CD4-positive, alpha-beta T cell treated with Interleukin-17A for 4 hours (primary cell): Measurements from ENCODE around the gene OR6K2.
"Not testable (repeated sequence)": the region's sequence is repeated elsewhere in the genome, so short reads cannot be mapped to it uniquely, and the experiment has no call there.

Experiments used
- DNase-seq: peaks from one replicate; pipeline ENCODE4 v3.0.0-alpha.2; 2020; ENCODE audit warnings: mixed read lengths

Gene OR6K2, protein sequence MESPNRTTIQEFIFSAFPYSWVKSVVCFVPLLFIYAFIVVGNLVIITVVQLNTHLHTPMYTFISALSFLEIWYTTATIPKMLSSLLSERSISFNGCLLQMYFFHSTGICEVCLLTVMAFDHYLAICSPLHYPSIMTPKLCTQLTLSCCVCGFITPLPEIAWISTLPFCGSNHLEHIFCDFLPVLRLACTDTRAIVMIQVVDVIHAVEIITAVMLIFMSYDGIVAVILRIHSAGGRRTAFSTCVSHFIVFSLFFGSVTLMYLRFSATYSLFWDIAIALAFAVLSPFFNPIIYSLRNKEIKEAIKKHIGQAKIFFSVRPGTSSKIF

DNA sequence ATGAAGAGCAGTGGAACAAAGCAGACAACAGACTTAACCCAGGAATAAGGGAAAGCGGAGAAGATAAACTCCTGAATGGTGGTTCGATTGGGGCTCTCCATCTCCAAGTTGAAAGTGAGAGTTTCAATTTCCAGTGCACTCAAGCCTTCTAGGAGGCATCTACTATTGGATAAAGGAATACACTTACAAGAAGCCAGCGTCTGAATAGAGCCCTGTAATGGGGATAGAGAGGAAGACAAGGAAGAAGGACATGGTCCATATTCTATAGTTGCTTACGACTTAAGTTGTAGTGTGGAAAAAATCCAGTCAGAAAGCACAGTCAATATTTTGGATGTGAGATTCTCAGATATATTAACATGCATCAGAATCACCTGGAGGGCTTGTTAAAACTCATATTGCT is at the start of gene OR6K2:
TSS of gene OR6K2 (minus strand) at position 101 of the 400 bp plus-strand sequence. CDS start at position 101, 0 bp downstream.
- no peak for DNase-seq

DNA sequence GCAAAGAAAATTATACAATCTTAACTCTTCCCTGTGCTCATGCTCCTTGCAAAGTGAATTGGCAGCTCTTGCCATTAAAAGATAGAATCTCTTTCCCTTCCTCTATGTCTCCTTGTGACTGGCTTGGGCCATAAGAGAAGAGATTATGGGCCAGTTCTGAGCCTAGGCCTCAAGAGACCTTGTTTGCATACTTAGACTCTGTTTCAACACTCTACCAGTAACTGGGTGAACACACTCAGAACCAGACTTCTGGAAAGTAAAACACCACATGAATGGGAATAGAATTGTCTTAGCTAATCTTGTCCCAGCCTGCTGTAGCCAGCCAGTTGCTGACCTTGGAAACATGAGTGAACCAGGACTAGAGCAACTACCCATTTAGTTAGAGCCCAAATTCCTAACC is 35.4 kb upstream of the OR6K2 start:
- DNase-seq = no peak

DNA sequence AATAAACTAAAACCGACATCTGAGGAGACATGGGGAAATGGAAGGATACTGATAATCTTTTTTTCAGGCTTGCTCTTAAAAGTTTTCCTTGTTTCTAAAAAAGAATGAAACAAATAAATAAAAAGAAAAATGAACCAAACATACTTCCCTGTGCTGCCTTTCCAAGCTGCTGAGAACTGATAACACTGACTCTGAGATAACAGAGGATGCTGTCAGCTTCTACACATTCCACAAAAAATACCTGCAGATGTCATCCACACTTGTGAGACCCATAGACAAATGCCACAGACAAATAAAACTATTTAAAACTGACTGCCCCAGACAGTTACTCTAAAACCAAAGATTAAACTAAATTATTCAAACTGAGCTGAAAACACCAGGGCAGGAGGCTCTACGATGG is 32.1 kb upstream of the OR6K2 start:
- no peak for DNase-seq

DNA sequence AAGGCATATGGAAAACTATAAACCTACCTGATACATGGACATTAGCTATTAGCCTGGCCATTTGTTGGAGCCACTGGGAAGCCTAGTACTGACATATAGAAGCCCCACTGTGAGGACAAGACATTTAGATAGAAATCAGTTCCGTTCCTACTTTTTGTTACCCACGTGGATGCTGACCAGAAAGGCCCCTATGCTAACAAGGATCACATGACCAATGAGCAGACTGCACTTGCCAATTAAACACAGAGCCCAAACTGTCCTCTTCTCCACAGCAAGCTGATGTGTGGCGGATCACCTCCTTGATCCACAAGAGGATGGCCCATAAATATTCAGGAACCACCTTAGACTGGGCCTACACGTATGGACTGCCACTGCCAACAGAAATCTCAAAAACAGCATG is 31.3 kb upstream of the OR6K2 start:
- DNase-seq = no peak

DNA sequence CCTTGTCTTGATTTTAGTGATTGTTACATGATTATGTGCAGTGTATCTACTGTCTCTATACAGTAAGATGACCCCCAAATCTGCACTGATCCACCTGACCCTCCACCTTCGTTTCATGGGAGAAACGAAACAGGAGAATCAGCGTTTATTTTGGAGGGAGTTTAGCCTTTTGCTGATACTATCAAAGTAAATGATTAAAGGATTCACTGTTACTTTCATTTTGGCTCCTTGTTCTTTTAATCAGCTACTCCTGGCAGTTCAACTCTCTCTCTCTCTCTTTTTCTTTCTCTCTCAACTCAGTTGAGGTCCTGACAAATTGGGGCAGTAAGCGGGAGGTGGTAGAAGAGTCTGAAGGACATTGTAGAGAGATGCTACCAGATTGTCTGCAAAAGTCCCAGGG is 30.0 kb upstream of the OR6K2 start:
- DNase-seq = no peak

DNA sequence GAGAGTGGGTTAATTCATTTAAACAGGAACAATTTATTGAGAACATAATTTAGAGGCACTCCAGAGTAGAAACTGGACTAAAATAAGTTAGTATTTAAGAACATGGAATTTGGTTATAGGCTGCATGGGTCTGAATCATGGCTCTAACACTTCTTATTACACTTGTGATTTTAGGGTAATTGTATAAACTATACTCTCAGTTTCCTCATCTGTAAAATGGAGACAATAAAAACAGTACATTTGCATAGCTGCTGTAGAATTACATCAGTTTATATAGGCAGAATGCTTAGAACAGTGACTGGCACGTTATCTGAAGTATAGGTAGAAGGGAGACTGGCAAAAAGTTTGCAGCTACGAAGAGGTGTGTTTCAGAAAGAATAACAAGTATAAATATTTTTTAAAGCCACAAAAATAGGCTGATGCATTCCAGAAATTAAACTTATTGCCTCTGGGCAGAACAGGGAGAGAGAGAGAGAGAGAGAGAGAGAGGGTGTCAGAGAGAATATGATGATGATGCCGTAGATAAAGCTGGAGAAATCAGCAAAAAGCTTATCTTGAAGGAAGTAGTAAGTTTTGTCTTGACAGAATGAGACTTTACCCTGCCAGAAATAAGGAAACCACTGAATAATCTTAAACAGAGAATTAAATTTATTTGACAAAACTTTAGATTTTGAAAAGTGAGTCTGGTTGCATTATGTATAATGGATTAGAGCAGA is 28.2 kb upstream of the OR6K2 start:
- no peak for DNase-seq

DNA sequence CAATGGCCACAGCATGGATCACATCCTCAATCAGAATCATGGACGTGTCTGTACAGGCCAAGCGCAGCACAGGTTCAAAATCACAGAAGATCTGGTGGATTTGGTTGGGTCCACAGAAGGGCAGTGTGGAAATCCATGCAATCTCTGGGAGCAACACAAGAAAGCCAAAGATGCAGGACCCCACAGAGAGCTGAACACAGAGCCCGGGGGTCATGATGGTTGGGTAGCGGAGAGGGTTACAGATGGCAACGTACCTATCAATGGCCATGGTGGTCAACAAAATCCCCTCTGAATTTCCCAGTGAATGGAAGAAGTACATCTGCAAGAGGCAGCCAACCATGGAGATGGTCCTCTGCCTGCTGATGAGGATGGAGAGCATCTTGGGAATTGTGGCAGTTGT is 24.0 kb upstream of the OR6K2 start:
- DNase-seq = no peak

DNA sequence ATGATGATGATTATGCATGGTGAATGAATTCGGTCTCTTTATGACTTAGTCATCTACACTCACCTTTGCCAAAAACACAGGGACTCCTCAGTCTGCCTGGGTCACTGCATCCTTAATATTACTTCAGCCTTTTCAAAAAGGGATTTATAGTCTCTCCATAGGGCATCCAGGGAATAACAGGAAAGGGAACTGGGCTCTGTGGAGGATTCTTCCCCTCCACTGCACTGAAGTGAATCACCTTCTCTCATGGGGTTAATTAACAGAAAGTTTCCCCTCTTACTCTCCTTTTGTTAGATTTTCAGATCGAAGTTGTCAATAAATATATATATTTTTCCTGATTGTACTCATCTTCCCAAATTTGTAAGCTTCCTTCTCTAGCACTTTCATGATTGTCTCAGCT is 20.2 kb upstream of the OR6K2 start, which contains the start of gene OR6K3:
TSS of gene OR6K3 (minus strand) at position 101 of the 400 bp plus-strand sequence. CDS start 2,605 bp downstream, outside the sequence.
- DNase-seq = no peak

DNA sequence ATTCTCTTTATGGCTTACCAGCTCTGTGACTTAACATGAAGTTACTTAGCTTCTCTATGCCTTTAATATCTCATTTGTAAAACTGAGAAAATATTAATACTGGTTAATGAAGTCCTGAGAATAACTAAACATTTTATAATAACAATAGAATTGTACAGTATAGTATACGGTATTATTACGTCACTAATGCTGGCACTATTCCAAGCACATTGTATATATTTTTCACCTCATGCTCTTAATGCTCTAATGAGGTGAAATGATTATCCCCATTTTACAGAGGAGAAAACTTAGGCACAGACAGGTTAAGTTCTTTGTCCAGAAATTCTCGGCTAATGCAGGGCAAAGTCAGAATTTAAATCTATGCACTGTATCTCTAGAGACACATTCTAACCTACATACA is 19.2 kb upstream of the OR6K2 start:
- no peak for DNase-seq

DNA sequence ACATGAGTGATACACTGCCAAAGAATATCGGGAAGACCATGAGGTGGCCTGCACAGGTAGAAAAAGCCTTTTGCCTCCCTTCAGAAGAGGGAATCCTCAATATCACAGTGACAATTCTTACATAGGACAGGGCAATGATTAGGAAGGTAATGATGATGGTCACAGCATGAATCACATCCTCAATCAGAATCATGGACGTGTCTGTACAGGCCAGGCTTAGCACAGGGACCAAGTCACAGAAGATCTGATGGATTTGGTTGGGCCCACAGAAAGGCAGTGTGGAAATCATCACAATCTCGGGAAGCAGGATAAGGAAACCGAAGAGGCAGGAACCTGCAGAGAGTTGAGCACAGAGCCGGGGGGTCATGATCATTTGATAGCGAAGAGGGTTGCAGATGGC is 16.9 kb upstream of the OR6K2 start:
- no peak for DNase-seq

DNA sequence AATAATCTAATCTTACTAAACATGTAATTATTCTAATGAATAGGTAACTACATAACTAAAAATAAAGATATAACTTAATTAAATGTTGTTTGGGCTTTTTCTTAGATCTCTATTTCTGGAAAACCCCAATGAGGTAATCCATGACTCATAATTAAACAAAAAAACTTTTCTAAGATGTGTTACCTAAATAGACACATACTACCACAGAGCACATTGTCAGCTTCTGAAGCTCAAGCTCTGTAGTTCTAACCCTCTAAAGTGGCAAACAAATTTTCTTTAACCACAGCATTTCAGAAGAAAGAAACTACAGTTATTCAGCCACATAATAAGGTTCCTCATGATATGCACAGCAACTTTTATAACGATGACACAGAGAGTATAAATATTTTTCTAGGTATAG is 15.9 kb upstream of the OR6K2 start:
- DNase-seq = no peak

DNA sequence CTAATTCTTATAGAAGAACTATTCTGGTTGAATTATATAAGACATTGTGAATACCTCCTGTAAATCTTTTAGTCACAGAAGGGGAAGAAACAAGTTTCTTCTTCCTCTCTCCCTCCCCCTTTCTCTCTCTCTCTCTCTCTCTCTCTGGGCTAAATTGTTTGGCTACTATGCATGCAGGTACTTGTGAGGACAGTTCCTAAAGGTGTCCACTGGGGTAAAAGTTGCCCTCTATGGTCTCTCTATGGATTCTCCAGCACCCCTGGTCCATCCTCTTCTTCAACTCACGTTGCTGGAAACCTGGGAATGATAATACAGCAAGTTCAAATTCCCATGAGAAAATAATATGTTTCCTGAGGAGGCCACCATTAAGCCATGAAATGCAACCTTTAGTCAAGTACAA is 14.3 kb upstream of the OR6K2 start:
- DNase-seq = no peak

DNA sequence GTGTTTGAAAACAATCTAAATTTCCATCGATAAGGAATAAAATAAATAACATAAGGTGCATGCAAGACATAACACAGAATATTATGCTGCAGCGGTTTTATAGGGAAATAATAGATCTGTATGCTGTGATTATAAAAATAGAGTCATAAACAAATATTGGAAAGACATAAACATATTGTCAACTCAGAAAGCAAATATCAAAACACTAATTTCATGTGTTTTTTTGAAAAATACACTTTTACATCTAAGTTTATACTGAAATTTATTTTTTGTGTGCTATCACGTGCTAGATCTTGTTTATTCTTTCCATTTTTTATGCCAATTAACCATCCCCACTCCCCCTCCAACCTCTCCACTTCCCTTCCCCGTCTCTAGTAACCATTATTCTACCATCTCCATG is 10.6 kb upstream of the OR6K2 start:
- no peak for DNase-seq

DNA sequence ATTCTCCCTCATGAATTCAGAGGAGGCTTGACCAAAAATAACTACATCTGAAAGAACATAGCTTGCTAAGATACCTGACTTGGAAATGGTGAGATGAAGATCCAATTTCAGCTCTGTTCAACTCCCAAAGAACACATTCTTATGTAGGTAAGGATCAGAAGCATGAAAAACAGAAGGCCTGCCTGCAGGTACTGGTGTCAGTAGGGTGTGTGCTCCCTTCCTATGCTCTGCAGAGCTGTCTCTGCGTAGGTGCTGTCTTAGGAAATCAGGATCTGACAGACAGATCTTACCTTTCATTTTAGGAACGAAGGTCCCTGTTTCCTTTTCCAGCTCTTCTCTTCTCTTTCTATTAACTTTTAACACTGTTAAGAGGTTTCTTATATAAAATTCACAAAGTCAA is 5.6 kb upstream of the OR6K2 start:
- no peak for DNase-seq

DNA sequence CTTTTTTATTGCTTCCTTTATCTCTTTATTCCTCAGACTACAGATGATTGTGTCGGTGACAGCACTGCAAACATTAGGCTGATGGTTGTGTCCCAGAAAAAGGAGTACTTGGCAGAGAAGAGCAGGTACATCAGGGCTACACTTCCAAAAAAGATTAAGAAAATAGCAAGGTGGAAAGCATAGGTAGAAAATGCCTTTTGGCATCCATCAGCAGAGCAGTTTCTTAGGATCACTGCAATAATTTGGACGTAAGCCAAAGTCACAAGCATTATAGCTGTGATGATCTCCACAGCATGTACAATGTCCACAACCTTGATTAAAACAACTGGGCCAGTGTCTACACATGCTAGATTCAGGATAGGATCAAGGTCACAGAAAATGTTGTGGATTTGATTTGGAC is 5.9 kb downstream of the OR6K2 start:
- DNase-seq = no peak

DNA sequence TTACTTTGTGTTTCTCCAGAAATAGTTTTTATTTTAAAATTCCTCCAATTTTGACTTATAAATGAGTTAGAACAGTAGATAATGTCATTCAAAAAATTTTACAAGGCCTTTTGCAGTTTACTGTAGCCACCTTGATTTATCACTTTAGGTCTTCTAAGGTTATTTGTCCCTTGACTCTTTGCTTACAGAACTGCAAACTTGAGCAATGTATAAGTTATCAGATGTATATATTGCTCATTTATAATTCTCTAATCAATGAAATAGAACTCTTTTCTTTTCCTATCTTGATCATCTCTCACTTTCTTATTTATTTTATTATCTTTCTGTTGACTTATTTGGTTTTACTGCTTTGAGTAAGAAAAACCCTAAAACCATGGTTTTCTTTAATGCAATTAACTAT is 8.1 kb downstream of the OR6K2 start:
- no peak for DNase-seq

DNA sequence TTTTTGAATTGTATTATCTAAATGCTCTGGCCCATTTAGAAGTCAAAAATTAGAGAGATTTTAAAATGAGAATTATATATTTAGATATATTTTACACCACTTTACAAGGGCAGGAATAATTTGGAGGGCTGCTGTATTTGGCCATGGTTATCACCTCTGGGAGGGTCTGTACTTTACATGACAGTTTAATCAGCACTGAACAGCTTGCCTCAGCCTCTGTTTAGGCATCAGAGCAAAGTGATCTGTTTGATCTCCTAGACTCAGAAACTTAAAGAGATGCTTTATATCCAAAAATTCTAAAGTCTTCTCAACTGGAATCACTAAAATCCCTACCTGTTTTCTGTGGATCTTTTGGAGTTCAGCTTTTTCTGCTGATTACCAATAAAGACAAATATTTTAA is 8.5 kb downstream of the OR6K2 start:
- no peak for DNase-seq

DNA sequence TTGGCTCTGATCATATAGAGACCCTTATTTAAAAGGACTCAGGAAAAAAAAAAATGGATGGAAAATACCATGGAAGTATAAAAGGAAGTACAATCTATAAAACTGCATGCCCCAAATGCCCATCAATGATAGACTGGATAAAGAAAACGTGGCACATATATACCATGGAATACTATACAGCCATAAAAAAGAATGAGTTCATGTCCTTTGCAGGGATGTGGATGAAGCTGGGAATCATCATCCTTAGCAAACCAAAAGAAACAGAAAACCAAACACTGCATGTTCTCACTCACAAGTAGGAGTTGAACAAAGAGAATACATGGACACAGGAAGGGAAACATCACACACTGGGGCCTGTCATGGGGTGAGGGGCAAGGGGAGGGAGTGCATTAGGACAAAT is 9.3 kb downstream of the OR6K2 start:
- DNase-seq = not testable (repeated sequence)

DNA sequence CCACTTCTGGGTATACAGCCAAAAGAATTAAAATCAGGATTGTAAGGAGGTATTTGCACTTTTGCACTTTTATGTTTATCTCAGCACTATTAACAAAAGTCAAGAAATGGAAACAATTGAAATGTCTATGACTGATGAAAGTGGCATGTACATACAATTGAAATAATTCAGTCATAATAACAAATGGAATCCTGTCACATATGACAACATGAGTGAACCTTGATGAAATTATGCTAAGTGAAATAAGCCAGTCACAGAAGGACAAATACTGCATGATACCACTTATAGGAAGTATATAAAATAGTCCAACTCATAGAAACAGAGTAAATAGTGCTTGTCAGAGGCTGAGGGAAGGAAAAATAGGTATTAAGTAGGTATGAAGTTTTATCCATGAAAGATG is 10.6 kb downstream of the OR6K2 start:
- no peak for DNase-seq

DNA sequence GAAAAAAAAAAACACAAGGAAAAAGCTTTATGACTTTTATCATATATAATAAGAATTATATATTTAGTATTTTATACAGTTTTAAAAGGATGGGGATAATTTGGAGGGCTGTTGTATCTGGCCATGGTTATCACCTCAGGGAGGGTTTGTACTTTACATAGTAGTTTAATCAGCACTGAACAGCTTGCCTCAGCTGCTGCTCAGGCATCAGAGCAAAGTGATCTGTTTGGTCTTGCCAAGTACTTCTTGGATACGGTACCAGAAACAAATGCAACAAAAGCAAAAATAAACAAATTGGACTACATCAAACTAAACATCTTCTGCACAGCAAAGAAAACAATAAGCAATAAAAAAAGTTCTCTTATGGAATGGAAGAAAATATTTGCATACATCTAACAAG is 11.3 kb downstream of the OR6K2 start:
- DNase-seq = no peak

DNA sequence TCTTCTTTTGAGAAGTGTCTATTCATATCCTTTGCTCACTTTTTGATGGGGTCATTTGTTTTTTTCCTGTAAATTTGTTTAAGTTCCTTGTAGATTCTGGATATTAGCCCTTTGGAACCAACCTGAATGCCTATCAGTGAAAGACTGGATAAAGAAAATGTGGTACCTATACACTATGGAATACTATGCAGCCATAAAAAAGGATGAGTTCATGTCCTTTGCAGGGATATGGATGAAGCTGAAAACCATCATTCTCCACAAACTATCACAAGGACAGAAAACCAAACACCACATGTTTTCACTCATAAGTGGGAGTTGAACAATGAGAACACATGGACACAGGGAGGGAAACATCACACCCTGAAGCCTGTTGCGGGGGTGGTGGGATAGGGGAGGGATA is 12.1 kb downstream of the OR6K2 start:
- DNase-seq = not testable (repeated sequence)

DNA sequence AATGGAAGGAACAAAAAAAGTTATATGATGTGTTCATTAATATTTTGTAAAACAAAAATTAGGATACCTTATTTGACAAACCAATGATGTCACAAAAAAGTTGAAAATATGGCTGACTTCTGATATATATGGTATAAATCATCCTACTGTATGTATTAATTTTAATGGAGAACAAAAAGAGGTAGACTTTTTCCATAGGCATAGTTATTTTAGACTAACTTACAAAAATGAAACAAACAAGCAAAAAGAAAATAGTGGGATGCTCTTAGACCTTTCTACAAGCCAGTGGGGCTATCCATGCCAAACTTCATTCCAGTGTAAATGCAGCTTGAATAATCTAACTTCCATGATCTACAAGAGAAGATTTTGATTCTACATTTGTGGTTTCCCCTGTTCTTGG is 13.4 kb downstream of the OR6K2 start:
- DNase-seq = no peak

DNA sequence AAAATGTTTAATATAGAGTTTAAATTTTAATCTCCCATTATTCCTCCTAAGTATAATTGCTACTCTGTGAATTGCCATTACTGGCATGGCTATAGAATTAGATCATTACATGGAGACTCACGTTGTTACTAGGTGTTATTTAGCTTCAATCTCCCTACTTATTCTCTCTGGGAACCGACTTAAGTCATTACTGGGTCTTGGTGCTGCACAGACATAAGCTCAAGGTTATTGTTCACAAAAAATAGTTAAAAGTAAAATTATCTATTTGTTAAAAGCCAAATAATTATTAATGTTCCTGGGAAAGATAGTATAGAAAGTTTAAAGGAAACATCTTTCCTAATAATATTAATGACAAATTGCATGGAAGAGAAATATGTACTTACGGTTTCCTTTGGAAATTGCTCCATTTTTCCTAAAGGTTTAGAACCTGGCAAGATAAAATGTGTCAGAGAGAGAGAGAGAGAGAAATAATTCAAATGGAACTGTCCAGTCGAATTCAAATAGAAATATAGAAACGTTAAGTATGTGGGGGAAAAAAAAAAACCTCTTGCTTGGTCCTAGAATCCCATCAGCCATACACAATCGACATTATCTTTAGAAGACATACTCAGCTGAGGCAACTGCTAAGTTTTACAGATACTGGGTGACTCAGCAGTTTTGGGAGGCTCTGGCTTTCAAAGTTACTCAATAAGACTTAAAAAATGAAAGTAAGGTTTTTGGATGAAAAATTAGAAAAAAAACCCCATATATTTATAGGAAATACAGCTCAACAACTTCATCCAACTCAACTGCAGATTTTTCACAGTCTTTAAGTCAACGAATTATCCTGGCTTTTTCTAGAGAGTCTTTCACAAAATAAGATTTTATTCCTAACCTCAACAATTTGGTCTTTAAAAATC is 14.1 kb downstream of the OR6K2 start, which contains the start of gene SPTA1:
TSS of gene SPTA1 (minus strand) at position 605 of the 899 bp plus-strand sequence. CDS start at position 407, 198 bp downstream.
- no peak for DNase-seq
